Smooth muscle cell (in vitro differentiated cells): ENCODE results near the gene GPR21. TPM values are rescaled to one million over a fixed set of nuclear protein-coding genes. Genes with fewer than 3 reads are reported as not detected.
A peak's percentile ranks its signal among the peaks of the same experiment; 100 is the strongest.

Source experiments
- DNase-seq: peaks from one replicate; lab custom pipeline; 2025; ENCODE audit not compliant: unreplicated experiment; lab: John Stamatoyannopoulos, UW
- H2AFZ ChIP-seq: fragments of 200-600 bp; sonication (generic); 2 replicates; pipeline ENCODE4 v1.6.0; 2016; ENCODE audit warnings: antibody characterized with exemption, low read depth, mild to moderate bottlenecking
- H3F3A ChIP-seq: fragments of 200-600 bp; sonication (generic); 2 replicates; pipeline ENCODE4 v1.6.0; 2017; ENCODE audit warnings: antibody characterized with exemption, low read depth
- H3K27ac ChIP-seq: fragments of 200-600 bp; sonication (generic); 2 replicates; pipeline ENCODE4 v1.5.1; 2016; ENCODE audit warnings: low read depth, mild to moderate bottlenecking
- H3K27me3 ChIP-seq: fragments of 200-600 bp; sonication (generic); 2 replicates; pipeline ENCODE4 v1.6.1; 2016; ENCODE audit warnings: low read depth, mild to moderate bottlenecking
- H3K36me3 ChIP-seq: fragments of 200-600 bp; sonication (generic); 2 replicates; pipeline ENCODE4 v1.5.1; 2016; ENCODE audit warnings: low read depth
- H3K4me1 ChIP-seq: fragments of 200-600 bp; sonication (generic); 2 replicates; pipeline ENCODE4 v1.5.1; 2016; ENCODE audit warnings: low read depth
- H3K4me2 ChIP-seq: fragments of 200-600 bp; sonication (generic); 2 replicates; pipeline ENCODE4 v1.6.0; 2016; ENCODE audit warnings: mild to moderate bottlenecking
- H3K4me3 ChIP-seq: fragments of 200-600 bp; sonication (generic); 2 replicates; pipeline ENCODE4 v1.5.1; 2016; ENCODE audit warnings: mild to moderate bottlenecking
- H3K79me2 ChIP-seq: fragments of 200-600 bp; sonication (generic); 2 replicates; pipeline ENCODE4 v1.6.0; 2016; ENCODE audit warnings: low read depth, mild to moderate bottlenecking
- H3K9ac ChIP-seq: fragments of 200-600 bp; sonication (generic); 2 replicates; pipeline ENCODE4 v1.6.0; 2016; ENCODE audit warnings: low read depth
- H3K9me3 ChIP-seq: fragments of 200-600 bp; sonication (generic); replicated peaks from 2 replicates; pipeline ENCODE4 v1.5.1; 2016; ENCODE audit warnings: low read depth
- H4K20me1 ChIP-seq: fragments of 200-600 bp; sonication (generic); 2 replicates; pipeline ENCODE4 v1.6.0; 2016; ENCODE audit warnings: low read depth
- WGBS: methylation state at CpG from one replicate; pipeline ENCODE4 v1.1.7; 2016; ENCODE audit warnings: low lambda C conversion rate; 5-methylcytosine and 5-hydroxymethylcytosine counted together
- polyA plus RNA-seq: library from polyadenylated mRNA; unstranded; fragments of >200 nt; fragmentation: Nextera tagmentation; extraction: Ambion mirVana; gene quantifications from 2 replicates; pipeline ENCODE4 v1.2.1, GENCODE V29; 2016
- total RNA-seq: library from RNA; depleted of rRNA; stranded (reverse); fragments of >200 nt; gene quantifications from 2 replicates; pipeline ENCODE4 v1.2.3, GENCODE V29; 2014
- TF ChIP-seq, protein P1 (sequence below): fragments of 200-600 bp; sonication (generic); IDR thresholded peaks from 2 replicates; pipeline ENCODE4 v1.5.1; 2017; ENCODE audit warnings: borderline replicate concordance, mild to moderate bottlenecking, antibody characterized with exemption; ENCODE audit not compliant: insufficient read depth, poor library complexity, severe bottlenecking

GPR21 gene
- total and polyA plus RNA-seq, 2 experiments from 2014 or later, result 2.0 TPM; not detected in 1

DNA sequence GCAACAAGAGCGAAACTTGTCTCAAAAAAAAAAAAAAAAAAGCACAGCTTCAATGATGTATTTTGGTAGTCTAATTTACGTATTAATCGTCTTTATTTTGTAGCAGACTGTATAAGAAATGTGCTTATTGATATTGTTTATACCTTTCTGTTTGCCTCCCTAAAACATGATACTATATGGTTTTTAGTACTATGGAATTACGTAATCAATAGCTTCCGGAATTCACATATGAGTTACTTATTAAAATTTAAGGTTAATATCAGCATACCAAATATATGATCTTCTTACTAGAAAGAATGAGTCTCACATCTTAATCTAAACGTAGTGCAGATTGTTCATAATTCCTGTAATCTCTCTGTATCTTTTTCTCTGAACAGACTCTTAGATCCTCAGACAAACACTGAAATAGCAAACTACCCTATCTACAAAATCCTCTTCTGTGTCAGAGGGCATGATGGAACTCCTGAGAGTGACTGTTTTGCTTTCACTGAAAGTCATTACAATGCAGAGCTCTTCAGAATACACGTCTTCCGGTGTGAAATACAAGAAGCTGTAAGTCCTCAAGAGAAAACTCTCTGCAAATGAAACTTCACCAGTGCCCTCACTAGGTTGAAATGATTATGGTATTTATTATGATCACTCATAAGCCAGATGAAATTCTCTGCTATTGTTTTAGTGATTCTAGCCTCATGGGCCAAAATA lies 44.4 kb upstream of the GPR21 start:
- DNase-seq, result no peak
- Histone ChIP-seq H3K9me3 (no peaks in the 10 kb centered on the region), H3K9ac (no peak overlapping the region), H3K79me2 (peaks cover 9% of the 10 kb centered on the region), H3K36me3 (peaks cover 15% of the 10 kb centered on the region), H3K27ac (peak overlapping the region; percentile 1), H3F3A (peaks cover 10% of the 10 kb centered on the region), H3K4me2 (no peak overlapping the region), H2AFZ (no peak overlapping the region), H4K20me1 (peaks cover 9% of the 10 kb centered on the region), H3K4me1 (no peaks in the 10 kb centered on the region), H3K4me3 (no peak overlapping the region), H3K27me3 (no peaks in the 10 kb centered on the region)
- TF ChIP-seq, protein P1, sequence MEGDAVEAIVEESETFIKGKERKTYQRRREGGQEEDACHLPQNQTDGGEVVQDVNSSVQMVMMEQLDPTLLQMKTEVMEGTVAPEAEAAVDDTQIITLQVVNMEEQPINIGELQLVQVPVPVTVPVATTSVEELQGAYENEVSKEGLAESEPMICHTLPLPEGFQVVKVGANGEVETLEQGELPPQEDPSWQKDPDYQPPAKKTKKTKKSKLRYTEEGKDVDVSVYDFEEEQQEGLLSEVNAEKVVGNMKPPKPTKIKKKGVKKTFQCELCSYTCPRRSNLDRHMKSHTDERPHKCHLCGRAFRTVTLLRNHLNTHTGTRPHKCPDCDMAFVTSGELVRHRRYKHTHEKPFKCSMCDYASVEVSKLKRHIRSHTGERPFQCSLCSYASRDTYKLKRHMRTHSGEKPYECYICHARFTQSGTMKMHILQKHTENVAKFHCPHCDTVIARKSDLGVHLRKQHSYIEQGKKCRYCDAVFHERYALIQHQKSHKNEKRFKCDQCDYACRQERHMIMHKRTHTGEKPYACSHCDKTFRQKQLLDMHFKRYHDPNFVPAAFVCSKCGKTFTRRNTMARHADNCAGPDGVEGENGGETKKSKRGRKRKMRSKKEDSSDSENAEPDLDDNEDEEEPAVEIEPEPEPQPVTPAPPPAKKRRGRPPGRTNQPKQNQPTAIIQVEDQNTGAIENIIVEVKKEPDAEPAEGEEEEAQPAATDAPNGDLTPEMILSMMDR, result no peak
- WGBS, result 94% methylated on average over 8 of the region's 8 CpGs

DNA sequence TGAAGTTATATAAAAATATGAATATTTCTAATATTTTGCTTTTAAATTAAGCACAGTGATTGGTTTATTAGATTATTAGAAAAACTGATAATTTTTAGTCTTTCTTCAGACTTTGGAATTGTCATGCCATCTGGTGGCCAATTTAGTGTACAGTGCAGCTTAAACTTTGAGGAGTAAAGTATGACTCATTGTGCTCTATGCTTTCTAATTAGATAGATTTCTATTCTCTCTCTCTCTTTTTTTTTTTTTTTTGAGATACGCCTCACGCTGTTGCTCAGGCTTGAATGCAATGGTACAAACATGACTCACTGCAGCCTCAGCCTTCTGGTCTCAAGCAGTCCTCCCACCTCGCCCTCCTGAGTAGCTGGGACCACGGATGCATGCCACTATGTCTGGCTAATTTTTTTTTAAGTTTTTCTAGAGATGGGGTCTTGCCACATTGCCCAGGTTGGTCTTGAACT lies 42.1 kb upstream of the GPR21 start:
- no peaks in the 10 kb centered on the region for H3K27me3 ChIP-seq
- H2AFZ ChIP-seq, result no peak overlapping the region
- TF ChIP-seq, protein P1, result peak; percentile 74
- H3K9ac ChIP-seq, result no peak overlapping the region
- no peaks in the 10 kb centered on the region for H3K4me1 ChIP-seq
- H3K79me2 ChIP-seq, result peaks cover 9% of the 10 kb centered on the region
- no peak for DNase-seq
- H3K27ac ChIP-seq, result peak overlapping the region; percentile 67
- WGBS, result 35% methylated on average over 4 of the region's 4 CpGs
- no peaks in the 10 kb centered on the region for H3K9me3 ChIP-seq
- H3K36me3 ChIP-seq, result peaks cover 13% of the 10 kb centered on the region
- no peak overlapping the region for H3K4me2 ChIP-seq
- peaks cover 10% of the 10 kb centered on the region for H3F3A ChIP-seq
- H4K20me1 ChIP-seq, result peaks cover 9% of the 10 kb centered on the region
- no peak overlapping the region for H3K4me3 ChIP-seq

DNA sequence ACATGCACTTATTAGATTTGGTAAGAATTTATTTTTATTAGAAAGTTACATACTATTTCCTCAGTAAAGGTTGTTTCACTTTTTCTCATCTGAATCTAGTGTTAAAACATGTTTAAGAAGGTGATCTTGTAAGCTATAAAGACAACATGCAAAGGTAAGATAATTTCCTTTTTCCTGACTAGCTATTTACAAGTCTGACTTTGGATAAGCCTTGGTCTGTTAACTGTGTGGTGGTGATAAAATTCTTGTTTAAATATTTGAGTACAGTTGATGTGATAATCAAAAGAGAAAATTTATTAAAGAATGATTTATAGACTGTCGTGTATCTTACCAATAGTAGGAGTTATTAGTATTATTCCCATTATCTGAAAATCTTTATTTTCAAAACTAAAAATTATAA lies 36.9 kb upstream of the GPR21 start:
- H2AFZ ChIP-seq, result no peak overlapping the region
- H3K4me3 ChIP-seq, result no peak overlapping the region
- TF ChIP-seq, protein P1, result no peak
- no peak overlapping the region for H3K9ac ChIP-seq
- no peak overlapping the region for H3K27ac ChIP-seq
- 100% methylated on average over 1 of the region's 1 CpG for WGBS
- H3K4me1 ChIP-seq, result no peaks in the 10 kb centered on the region
- peaks cover 12% of the 10 kb centered on the region for H3K79me2 ChIP-seq
- peaks cover 7% of the 10 kb centered on the region for H3F3A ChIP-seq
- no peak for DNase-seq
- H3K27me3 ChIP-seq, result no peaks in the 10 kb centered on the region
- H4K20me1 ChIP-seq, result peaks cover 7% of the 10 kb centered on the region
- H3K9me3 ChIP-seq, result no peaks in the 10 kb centered on the region
- H3K36me3 ChIP-seq, result peaks cover 14% of the 10 kb centered on the region
- no peak overlapping the region for H3K4me2 ChIP-seq

DNA sequence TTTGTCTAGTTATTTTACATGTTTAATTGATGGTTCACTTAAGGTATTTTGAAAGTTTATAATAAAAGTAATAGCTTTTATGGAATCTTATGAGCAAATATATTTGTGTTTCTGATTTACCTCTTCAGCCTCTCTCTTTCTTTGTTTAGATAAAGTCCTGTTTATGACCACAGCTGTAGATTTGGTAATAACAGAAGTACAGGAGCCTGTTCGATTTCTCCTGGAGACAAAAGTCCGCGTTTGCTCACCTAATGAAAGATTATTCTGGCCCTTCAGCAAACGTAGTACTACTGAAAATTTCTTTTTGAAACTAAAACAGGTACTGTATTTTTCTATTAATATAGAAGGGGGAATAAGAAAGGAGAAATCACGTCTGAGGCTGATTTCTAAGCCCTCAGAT lies 35.0 kb upstream of the GPR21 start:
- H3K36me3 ChIP-seq, result peaks cover 14% of the 10 kb centered on the region

More for the DNA sequence above, 35.0 kb upstream of the GPR21 start:
- Histone ChIP-seq H3K4me3 (no peak overlapping the region), H4K20me1 (no peaks in the 10 kb centered on the region), H3K9me3 (no peaks in the 10 kb centered on the region), H3K4me2 (no peak overlapping the region), H3K79me2 (peaks cover 3% of the 10 kb centered on the region), H3K9ac (no peak overlapping the region), H3K27ac (no peak overlapping the region), H3F3A (peaks cover 5% of the 10 kb centered on the region), H3K27me3 (no peaks in the 10 kb centered on the region), H3K4me1 (peaks cover 3% of the 10 kb centered on the region), H2AFZ (no peak overlapping the region)
- WGBS, result 97% methylated on average over 5 of the region's 5 CpGs
- no peak for DNase-seq
- TF ChIP-seq, protein P1, result no peak
